Adipocyte (in vitro differentiated cells): ENCODE measurements around the gene CYP4A22.
"Not testable (repeated sequence)": the region's sequence is repeated elsewhere in the genome, so short reads cannot be mapped to it uniquely, and the experiment has no call there.

Source experiments
- DNase-seq: peaks from one replicate; pipeline ENCODE4 v3.0.0-alpha.2; 2015; ENCODE audit warnings: low read depth
- H3K27me3 ChIP-seq: replicated peaks from 2 replicates; pipeline ENCODE4 v1.7.0; 2013; ENCODE audit warnings: mild to moderate bottlenecking, low read length, moderate library complexity; ENCODE audit not compliant: control insufficient read depth, insufficient read depth
- H3K36me3 ChIP-seq: 2 replicates; pipeline ENCODE4 v1.7.0; 2013; ENCODE audit warnings: low read length, mild to moderate bottlenecking, moderate library complexity; ENCODE audit not compliant: control insufficient read depth, insufficient read depth, severe bottlenecking
- H3K4me1 ChIP-seq: 2 replicates; pipeline ENCODE4 v1.7.0; 2013; ENCODE audit warnings: mild to moderate bottlenecking, low read length, moderate library complexity; ENCODE audit not compliant: control insufficient read depth, insufficient read depth
- H3K4me3 ChIP-seq: 2 replicates; pipeline ENCODE4 v1.7.0; 2013; ENCODE audit warnings: mild to moderate bottlenecking, low read length, moderate library complexity
- H3K9ac ChIP-seq: 2 replicates; pipeline ENCODE4 v1.7.0; 2013; ENCODE audit warnings: mild to moderate bottlenecking, low read length, moderate library complexity
- H3K9me3 ChIP-seq: 2 replicates; pipeline ENCODE4 v1.7.0; 2013; ENCODE audit warnings: mild to moderate bottlenecking, low read length, moderate library complexity; ENCODE audit not compliant: control insufficient read depth

CYP4A22 gene

DNA sequence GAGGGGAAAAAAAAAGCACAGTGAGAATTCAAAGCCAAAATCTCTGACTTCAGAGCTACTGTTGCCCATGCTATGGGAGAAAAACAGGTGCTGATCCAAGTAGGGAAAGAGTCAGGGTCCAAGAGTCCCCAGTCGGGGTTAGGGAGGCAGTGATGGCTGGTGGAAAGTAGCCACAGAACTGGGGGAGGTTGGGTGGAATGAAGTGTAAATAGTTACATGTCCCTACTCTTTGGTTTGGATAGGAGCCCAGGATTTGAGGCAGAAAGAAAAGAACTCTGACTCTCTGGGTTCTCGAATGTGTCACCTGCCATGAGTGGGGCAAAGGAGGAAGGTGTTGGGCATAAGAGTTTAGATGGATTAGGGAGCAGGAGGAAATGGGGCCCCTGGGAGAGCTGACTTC is 8.4 kb upstream of the CYP4A22 start:
- not testable (repeated sequence) for H3K9me3 ChIP-seq, H3K9ac ChIP-seq, H3K4me1 ChIP-seq, H3K36me3 ChIP-seq, H3K4me3 ChIP-seq, DNase-seq, H3K27me3 ChIP-seq

DNA sequence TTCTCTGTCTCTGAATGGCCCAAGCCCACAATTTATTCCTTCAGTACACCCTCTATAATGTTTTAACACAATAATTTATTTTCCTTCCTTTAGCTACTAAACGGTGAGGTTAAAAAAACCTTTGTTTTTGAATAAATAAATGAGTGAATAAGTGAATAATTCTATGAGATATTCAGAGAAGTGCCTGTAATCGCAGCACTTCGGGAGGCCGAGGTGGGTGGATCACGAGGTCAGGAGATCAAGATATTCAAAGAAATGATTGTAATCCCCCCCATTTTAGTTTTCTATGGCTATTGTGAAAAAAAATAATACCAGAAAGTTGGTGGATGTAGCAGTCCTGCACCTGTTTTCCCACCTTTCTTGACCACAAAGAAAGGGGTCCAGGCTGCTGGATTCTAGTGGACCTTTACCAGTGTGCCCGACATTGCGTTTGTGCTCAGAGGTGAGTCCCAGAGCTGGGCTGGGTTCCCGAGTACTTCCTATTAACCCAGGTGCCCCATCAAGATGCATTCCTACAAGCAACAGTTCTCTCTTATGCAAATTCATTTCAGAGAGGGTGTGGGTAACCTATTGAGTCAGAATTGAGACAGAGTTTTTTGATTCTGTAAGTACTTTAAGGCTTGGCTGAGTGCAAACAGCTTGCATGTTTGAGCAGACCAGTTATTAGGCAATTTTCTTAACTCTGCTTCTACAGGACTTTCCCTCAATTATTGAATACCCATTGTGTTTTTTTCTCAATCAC is 7.6 kb upstream of the CYP4A22 start:
- H3K36me3 ChIP-seq, DNase-seq, H3K27me3 ChIP-seq, H3K9ac ChIP-seq, H3K4me1 ChIP-seq, H3K4me3 ChIP-seq, H3K9me3 ChIP-seq: not testable (repeated sequence)

DNA sequence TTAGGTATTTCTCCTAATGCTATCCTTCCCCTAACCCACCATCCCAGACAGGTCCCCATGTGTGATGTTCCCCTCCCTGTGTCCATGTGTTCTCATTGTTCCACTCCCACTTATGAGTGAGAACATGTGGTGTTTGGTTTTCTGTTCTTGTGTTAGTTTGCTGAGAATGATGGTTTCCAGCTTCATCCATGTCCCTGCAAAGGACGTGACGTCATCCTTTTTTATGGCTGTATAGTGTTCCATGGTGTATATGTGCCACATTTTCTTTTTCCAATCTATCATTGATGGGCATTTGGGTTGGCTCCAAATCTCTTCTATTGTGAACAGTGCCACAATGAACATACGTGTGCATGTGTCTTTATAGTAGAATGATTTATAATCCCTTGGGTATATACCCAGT is 4.6 kb upstream of the CYP4A22 start:
- H3K4me1 ChIP-seq, DNase-seq, H3K9me3 ChIP-seq, H3K9ac ChIP-seq, H3K27me3 ChIP-seq, H3K4me3 ChIP-seq, H3K36me3 ChIP-seq: not testable (repeated sequence)

DNA sequence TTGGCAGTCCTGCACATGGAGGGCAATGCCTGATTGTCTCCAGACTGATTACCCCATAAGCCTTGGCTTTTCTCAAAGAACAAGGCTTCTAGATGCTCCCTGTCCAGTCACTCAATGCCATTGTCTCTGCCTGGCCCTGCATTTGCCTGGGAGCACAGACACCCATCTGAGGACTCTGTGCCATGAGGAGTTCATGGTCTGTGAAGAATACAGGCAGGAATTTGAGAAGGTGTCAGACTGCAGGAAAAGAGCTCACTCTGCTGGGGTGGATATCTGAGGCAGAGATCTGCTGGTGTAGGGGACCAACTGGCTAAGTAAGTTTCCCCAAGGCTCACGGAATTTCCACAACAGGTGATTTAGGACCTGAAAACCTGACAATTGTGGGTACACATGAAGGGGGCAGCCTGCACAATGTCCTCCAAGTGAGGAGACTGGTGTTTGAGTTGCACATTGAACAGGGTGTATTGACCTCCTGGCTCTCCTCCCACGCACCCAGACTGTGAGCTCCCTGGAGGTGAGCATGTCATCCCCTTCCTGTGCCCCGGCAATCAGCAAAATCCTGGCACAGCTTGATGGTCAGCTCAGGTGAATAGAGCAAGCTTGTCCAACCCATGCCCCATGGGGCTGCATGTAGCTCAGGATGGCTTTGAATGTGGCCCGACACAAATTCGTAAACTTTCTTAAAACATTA is 829 bp downstream of the CYP4A22 start:
- H3K36me3 ChIP-seq = no peaks in the 10 kb centered on the region
- no peak overlapping the region for H3K9ac ChIP-seq
- no peak for DNase-seq
- H3K27me3 ChIP-seq = no peaks in the 10 kb centered on the region
- no peak overlapping the region for H3K4me3 ChIP-seq
- H3K4me1 ChIP-seq = no peaks in the 10 kb centered on the region
- no peaks in the 10 kb centered on the region for H3K9me3 ChIP-seq

DNA sequence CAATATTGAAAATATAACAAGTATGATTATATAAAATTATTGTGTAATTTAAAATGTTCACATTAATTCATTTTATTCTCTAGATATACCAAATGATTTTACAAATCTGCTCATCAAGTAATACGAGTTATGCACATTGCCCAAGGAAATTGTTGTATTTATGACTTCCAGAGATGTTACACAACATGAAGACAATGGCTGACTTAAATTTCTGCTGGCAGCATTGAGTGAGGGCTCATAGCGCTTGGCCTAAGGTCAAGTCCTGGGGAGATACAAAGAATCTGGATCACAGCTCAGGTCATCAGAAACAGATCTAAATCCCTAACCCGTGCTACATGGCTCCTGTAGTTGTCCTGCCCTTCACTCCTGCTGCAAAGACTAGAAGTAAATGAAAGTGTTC is 3.1 kb downstream of the CYP4A22 start:
- H3K4me3 ChIP-seq, H3K27me3 ChIP-seq, H3K4me1 ChIP-seq, H3K36me3 ChIP-seq, H3K9me3 ChIP-seq, H3K9ac ChIP-seq, DNase-seq: not testable (repeated sequence)

DNA sequence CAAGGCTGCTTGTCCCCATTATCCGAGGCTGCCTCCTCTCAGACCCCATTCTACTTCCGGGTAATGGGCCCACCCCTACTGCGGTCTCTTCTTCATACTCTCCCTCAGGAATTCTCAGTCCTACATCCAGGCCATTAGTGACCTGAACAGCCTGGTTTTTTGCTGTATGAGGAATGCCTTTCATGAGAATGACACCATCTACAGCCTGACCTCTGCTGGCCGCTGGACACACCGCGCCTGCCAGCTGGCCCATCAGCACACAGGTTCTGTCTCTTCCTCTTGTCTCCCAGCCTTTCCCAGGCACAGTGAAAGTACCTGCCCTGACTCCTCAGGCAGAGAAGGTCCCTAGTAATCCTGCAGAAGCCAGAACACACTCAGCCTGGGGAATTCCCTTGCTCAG is 6.4 kb downstream of the CYP4A22 start:
- not testable (repeated sequence) for DNase-seq, H3K9ac ChIP-seq

DNA sequence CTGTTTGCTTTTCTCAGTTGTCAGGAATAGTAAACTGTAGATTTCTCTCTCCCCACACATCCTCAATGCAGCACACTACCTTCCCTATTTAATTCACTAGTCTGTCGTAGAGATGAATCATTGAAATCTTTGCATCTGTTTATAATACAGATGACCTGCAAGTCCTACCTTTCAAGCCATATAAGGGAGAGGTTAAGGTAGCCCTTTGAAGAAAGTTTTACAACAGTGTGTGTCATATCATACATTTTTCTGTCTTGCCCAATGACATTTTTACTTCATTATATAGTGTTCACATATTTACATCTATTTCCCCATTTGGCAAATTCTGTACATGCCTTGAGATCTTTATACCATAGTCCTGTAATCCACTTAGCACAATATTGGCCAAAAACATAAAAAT is 9.3 kb downstream of the CYP4A22 start:
- DNase-seq, H3K4me1 ChIP-seq, H3K4me3 ChIP-seq, H3K27me3 ChIP-seq, H3K9me3 ChIP-seq, H3K9ac ChIP-seq, H3K36me3 ChIP-seq: not testable (repeated sequence)

More for the DNA sequence above, 6.4 kb downstream of the CYP4A22 start:
- not testable (repeated sequence) for H3K27me3 ChIP-seq, H3K9me3 ChIP-seq, H3K4me1 ChIP-seq, H3K4me3 ChIP-seq, H3K36me3 ChIP-seq

DNA sequence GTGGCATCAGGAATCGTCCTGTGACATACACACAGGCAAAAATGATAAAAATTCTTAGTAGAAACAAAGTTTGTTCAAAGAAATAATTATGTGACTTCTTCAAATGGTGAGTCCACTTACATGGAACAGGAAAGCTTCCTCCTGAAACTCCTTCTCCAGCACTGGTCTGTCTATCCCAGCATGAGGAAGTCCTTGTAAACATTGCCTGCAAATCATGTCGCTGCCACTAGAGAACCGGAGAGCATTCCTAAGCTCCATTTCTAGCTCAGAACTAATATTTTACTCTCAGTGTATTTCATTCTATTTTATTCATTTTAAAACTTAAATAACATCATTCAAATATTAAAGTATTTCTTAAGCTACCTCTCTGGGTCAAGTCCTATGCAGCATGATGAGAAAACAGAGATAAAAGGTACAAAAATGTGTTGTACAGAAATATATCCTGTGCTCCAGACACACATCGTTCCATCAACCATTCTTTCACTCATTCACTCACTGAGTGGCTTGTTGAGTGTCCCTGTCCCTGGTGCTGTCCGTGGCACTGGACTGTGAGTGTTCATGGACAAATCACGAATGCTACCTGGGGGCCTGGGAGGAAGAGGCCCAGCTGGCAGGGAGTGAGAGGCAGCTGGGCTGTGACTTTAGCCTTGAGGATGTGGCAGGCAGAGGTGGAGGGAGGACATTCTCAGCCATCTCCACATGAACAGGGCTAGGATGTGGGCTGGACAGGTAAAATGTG is 10.0 kb downstream of the CYP4A22 start:
- Histone ChIP-seq H3K4me3 (no peak overlapping the region), H3K27me3 (peaks cover 8% of the 10 kb centered on the region), H3K36me3 (no peaks in the 10 kb centered on the region), H3K9ac (no peak overlapping the region), H3K4me1 (no peaks in the 10 kb centered on the region), H3K9me3 (no peaks in the 10 kb centered on the region)
- no peak for DNase-seq

DNA sequence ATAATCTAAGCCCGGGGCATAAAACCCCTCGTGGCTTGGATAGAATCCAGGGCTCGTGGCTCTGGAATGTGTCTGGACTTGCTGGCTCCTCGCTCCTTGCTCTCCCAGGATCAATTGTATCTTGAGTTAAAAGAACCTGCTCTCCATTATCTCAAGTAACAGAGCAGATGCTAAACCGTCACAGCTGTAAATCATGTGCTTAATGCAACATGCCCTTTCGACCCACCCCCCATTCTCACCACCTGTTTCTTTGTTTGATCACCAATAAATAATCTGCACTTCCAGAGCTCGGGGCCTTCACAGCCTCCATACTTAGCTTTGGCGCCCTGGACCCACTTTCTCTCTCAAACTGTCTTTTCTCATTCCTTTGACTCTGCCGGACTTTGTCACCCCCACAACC is 11.9 kb downstream of the CYP4A22 start:
- H3K4me1 ChIP-seq, DNase-seq, H3K4me3 ChIP-seq, H3K9me3 ChIP-seq, H3K27me3 ChIP-seq, H3K9ac ChIP-seq, H3K36me3 ChIP-seq: not testable (repeated sequence)

DNA sequence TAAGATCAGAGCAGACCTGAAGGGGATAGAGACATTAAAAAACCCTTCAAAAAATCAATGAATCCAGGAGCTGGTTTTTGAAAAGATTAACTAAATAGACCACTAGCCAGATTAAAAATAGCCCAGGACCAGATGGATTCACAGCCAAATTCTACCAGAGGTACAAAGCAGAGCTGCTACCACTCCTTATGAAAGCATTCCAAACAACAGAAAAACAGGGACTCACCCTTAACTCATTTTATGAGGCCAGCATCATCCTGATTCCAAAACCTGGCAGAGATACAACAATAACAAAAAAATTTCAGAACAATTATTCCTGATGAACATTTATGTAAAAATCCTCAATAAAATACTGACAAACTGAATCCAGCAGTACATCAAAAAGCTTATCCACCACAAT is 19.2 kb downstream of the CYP4A22 start:
- DNase-seq, H3K27me3 ChIP-seq, H3K4me3 ChIP-seq, H3K9ac ChIP-seq, H3K36me3 ChIP-seq, H3K9me3 ChIP-seq, H3K4me1 ChIP-seq: not testable (repeated sequence)

DNA sequence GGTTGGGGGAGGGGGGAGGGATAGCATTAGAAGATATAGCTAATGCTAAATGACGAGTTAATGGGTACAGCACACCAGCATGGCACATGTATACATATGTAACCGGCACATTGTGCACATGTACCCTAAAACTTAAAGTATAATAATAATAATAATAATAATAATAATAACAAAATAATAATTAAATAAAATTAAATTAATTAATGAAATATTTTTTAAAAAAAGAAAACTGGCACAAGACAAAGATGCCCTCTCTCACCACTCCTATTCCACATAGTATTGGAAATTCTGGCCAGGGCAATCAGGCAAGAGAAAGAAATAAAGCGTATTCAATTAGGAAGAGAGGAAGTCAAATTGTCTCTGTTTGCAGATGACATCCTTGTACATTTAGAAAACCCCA is 20.7 kb downstream of the CYP4A22 start:
- H3K9ac ChIP-seq, H3K36me3 ChIP-seq, H3K9me3 ChIP-seq, H3K4me1 ChIP-seq, H3K27me3 ChIP-seq, H3K4me3 ChIP-seq, DNase-seq: not testable (repeated sequence)
